Glomerular visceral epithelial cell (primary cell): ENCODE data around the gene CENPO.

ENCODE experiments used
- DNase-seq: peaks from one replicate; pipeline ENCODE4 v3.0.0-alpha.2; 2016; ENCODE audit errors: extremely low spot score

Gene CENPO, protein sequence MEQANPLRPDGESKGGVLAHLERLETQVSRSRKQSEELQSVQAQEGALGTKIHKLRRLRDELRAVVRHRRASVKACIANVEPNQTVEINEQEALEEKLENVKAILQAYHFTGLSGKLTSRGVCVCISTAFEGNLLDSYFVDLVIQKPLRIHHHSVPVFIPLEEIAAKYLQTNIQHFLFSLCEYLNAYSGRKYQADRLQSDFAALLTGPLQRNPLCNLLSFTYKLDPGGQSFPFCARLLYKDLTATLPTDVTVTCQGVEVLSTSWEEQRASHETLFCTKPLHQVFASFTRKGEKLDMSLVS

DNA sequence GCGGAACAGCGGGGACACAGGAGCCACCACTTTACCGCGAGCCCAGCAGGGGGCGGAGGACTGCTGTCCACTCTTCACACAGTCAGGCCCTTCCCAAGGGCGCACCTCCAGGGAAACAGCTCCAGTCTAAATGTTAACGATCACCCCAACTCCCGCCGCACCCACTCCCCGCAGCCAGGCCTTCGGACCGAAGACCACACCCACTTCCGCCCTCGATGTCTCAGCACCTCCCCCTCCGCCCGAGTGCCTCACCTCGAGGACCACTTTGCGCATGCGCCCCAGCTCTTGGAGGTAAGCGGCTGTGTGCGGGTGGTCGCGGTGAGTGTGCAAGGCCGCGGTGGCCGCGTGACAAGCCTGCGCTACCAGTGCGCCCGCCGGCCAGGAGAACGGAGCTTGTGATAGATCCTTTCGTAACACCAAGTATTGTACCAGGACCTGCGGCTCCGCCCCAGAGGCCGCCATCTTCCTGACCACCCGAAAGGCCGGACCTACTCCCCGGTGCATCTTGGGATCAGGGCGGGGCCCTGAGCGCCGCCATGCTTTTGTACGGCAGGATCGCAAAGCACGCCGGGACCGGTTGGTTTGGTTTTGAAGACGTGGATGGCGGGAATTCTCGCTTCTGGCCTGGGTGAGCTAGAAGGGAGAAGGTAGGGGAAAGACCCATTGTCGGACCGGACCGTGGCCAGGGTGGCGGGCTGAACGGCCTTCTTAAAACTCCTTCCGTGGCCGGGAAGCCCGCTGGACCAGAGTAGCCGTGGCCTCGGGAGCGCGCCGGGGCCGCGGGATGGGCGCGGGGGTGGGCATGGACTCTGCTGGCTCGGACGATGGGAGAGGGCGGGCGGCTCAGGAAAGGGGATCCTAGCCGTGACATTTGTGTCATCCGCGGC, at the start of gene CENPO, which contains the start of gene PTRHD1:
Gene CENPO (plus strand): TSS at position 552 of the 887 bp plus-strand sequence. CDS start 495 bp downstream, outside the sequence.
Gene PTRHD1 (minus strand): TSS at position 518 of the 887 bp plus-strand sequence. CDS start 14 bp downstream, at position 504.
- DNase-seq: peak; percentile 95

DNA sequence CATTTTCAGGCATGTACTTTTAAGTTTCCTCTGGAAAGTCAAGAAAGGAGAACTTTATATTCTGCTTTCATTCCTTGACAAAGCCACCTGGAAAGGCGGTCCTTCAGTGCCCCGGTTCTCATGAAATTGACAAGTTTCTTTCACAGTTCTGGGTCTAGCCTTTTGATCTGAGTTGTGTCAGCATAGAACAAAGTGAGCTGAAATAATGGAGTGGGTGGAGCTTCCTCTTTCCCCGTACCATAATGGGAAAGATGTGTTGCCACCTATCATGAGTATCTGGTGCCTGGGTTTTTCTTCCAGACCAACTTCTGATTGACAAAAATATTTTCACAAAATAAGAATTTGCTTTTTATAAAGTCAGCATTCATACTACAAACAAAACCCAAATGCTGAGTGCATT, 49.3 kb upstream of the CENPO start:
- no peak for DNase-seq

- no peak for DNase-seq
Observed at GRCh38 chr2:24744356-24744755, 48.9 kb upstream of the CENPO start.

- no peak for DNase-seq
Observed at GRCh38 chr2:24745825-24746224, 47.4 kb upstream of the CENPO start.

GRCh38 chr2:24747299-24747698, 45.9 kb upstream of the CENPO start:
- DNase-seq: no peak

DNA sequence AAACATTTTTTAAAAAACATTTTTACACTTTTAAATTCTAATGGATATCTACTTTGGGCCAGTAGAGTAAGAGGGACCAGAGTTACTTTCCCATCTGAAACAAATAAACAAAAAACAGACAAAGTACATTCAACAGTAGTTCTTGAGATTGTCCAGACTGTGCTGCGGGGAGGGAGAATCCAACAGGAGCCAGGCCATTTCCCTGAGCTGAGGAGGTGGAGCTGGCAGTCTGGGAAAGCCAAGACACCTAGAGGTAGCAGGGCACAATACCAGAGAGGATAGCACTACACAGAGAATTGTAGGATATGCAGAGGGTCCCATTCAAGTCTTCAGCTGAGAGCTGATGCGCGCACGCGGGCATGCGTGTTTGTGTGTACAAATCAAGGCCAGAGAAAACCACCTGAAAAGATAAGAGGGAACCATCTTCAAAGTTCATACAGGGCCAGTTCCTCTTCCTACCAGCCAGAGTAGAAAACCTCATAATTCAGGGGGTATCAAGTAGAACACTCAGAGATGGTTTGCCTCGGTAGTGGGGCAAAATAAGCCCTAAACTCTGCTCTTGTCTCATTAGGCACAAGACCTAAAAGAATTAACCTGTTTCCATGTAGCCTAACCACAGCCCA, 44.0 kb upstream of the CENPO start:
- no peak for DNase-seq

GRCh38 chr2:24754985-24755705, 38.1 kb upstream of the CENPO start:
- no peak for DNase-seq

GRCh38 chr2:24756789-24757188, 36.4 kb upstream of the CENPO start:
- no peak for DNase-seq

- DNase-seq: no peak
Observed at GRCh38 chr2:24761866-24762265, 31.4 kb upstream of the CENPO start.

DNA sequence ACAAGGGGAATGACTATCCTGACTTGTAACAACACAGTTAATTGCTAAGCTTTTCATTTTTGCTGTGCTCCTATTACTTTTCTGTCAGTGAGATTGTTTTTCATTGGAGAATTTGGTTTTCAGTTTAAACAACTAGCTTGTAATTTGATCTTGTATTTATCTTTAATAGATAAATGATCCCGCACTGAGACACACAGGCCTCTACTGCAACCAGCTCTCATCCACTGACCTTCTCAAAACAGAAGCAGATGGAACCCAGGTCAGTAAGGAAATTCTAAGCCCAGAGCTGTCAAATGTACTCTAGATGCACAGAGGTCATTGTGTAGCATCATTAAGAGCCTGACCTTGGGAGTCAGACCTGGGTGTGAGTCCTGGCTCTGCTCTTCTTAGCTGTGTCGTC, 30.7 kb upstream of the CENPO start:
- no peak for DNase-seq

- DNase-seq: no peak
Observed at GRCh38 chr2:24763843-24764242, 29.4 kb upstream of the CENPO start.

- DNase-seq: no peak
Observed at GRCh38 chr2:24766609-24767008, 26.6 kb upstream of the CENPO start.

- DNase-seq: no peak
Observed at GRCh38 chr2:24768013-24768412, 25.2 kb upstream of the CENPO start.

GRCh38 chr2:24768601-24769000, 24.6 kb upstream of the CENPO start:
- DNase-seq: no peak

DNA sequence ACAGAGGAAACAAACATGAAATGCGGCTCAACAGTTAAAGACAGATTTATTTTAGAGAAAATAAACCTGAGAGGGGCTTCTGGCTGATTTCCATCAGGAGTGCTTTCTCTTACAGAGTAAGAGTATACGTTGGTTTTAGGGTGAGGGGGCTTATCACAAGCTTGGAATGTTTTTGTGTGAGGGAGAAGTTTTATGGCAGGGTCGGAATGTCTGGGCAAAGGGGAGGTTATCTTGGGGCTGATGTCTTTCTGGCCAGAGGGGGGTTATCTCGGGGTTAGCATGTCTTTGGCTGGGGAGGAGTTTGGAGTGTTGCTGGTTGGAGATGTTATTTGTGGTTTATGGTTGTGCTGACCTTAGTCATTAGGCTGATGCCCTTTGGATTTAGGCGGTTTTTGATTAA, 22.2 kb upstream of the CENPO start:
- DNase-seq: no peak

DNA sequence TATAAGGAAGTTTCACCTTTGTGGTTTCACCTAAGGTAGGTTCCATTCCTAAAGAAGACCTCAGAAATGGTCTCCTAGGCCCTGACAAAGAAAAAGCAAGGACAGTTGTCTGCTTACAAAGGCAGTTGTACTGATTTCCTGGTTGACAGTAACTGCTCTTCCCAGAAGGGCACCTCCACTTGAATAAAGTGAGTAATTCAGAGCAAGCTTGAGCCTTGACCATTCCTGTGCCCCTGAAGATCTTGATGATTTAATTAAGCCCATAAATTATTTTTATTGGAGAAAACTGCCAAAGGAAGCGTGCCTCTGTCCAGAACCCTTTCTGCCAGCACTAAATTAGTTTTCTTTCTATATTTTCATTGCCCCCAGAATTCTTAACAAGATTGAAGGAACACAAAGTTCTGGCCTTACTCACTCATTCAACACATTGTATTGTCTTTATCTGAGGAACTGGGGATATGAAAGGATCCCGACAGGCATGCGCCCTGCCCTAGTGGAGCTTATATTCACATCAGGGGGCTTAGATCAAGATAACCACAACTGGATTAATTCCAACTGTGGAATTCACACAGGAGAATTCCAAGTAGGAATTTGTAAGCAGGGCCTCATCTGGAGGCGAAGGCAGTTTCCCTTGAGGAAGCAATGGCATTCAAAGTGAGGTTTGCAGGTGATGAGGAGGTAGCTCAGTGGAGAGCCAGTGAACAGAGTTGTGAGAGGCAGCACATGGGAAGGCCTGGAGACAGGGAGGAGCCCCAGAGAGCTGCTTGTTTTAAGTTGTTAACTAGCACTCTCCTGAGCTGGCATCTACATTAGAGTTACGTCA, 21.2 kb upstream of the CENPO start:
- no peak for DNase-seq

- DNase-seq: no peak
Observed at GRCh38 chr2:24774373-24774772, 18.9 kb upstream of the CENPO start.

DNA sequence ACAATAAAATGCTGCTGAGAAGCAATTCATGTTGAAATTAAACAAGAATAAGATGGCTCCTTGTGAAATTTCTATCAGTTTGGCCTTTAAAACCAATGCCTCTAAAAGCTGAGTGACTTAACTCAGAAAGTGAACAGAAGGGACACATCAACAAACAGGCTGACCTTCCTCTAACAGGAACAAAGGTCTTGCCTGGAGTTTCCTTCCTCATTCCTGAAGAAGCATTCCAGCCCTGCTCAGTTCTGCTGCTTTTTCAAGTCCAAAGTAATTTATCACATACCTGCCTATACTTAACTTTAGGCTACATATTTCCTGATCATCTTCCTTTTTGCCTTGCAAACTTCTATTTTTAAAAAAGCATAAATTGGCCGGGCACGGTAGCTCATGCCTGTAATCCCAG, 14.1 kb upstream of the CENPO start:
- DNase-seq: no peak

DNA sequence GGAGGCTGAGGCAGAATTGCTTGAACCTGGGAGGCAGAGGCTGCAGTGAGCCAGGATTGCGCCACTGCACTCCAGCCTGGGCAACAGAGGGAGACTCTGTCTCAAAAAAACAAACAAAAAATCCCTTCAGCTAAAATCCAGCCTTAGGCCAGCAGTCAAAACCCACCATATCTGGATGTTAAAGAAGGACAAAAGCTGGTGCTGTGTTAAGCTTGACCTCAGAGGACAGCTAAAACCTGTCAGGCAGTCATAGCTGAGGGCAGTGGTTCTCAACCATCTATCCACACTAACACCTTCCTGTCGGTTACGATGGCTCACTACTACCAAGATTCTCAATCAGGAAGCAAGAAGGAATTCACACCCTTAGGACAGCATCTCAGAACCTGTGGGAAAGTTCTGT, 9.6 kb upstream of the CENPO start:
- DNase-seq: no peak

- DNase-seq: no peak
Observed at GRCh38 chr2:24785671-24786321, 7.4 kb upstream of the CENPO start.
